NT2/D1 (cell line): ENCODE results near the gene TSPOAP1.

Experiments used
- YY1 ChIP-seq: IDR thresholded peaks from 2 replicates; pipeline ENCODE4 v1.6.1; 2011; ENCODE audit not compliant: insufficient read length, insufficient read depth
- ZNF274 ChIP-seq: IDR thresholded peaks from 2 replicates; pipeline ENCODE4 v1.6.1; 2011; ENCODE audit warnings: mild to moderate bottlenecking, low read depth, low read length

DNA sequence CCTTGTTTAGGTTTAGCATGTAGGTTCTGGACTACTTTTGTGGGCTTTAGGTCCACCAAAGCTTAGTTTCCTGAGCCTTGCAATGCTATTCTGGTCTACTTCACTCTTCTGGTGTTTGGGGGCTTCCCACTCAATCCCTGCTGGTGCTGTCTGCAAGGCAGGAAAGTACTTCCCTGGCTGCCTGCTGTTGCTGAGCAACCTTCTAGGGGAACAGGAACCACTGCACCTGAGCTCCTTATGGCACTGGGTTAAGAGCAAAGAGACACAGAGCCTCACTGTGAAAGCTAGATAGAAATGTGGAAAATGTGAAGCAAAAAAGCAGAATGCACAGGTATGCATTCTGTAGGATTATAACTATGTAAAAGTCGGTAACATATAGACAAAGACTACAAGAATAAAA, 64.8 kb downstream of the TSPOAP1 start:
- TF ChIP-seq YY1: no peak
- TF ChIP-seq ZNF274: no peak
